H9 (cell line): Measurements from ENCODE around the gene PLEKHA7. TPM values are rescaled to one million over a fixed set of nuclear protein-coding genes. Genes with fewer than 3 reads are reported as not detected.

Experiments
- DNase-seq: peaks from one replicate; pipeline ENCODE4 v3.0.0-alpha.2; 2017
- H2AFZ ChIP-seq: one replicate; pipeline ENCODE4 v1.6.1; 2013; ENCODE audit warnings: mild to moderate bottlenecking, low read length, control low read depth, moderate library complexity
- H2AK5ac ChIP-seq: 2 replicates; pipeline ENCODE4 v1.6.1; 2013; ENCODE audit warnings: low read length, control low read depth, mixed read lengths; ENCODE audit not compliant: insufficient read length
- H2BK120ac ChIP-seq: one replicate; pipeline ENCODE4 v1.6.1; 2013; ENCODE audit warnings: low read depth, mild to moderate bottlenecking, low read length, control low read depth, inconsistent platforms; ENCODE audit not compliant: poor library complexity, severe bottlenecking
- H2BK12ac ChIP-seq: 2 replicates; pipeline ENCODE4 v1.6.1; 2013; ENCODE audit warnings: low read length, control low read depth, mixed read lengths, low read depth; ENCODE audit not compliant: insufficient read length
- H2BK15ac ChIP-seq: 2 replicates; pipeline ENCODE4 v1.6.1; 2013; ENCODE audit warnings: low read depth, low read length, control low read depth
- H2BK20ac ChIP-seq: one replicate; pipeline ENCODE4 v1.6.1; 2013; ENCODE audit warnings: low read depth, mild to moderate bottlenecking, low read length, control low read depth, inconsistent platforms; ENCODE audit not compliant: poor library complexity, severe bottlenecking
- H2BK5ac ChIP-seq: 2 replicates; pipeline ENCODE4 v1.6.1; 2013; ENCODE audit warnings: low read length, control low read depth, mixed read lengths; ENCODE audit not compliant: insufficient read length
- H3K14ac ChIP-seq: 2 replicates; pipeline ENCODE4 v1.6.1; 2013; ENCODE audit warnings: low read length, control low read depth; ENCODE audit not compliant: insufficient read depth
- H3K18ac ChIP-seq: 2 replicates; pipeline ENCODE4 v1.6.1; 2013; ENCODE audit warnings: low read depth, mild to moderate bottlenecking, mixed read lengths, low read length, control low read depth; ENCODE audit not compliant: insufficient read length
- H3K23ac ChIP-seq: 2 replicates; pipeline ENCODE4 v1.6.1; 2013; ENCODE audit warnings: low read length, control low read depth, mixed read lengths, low read depth; ENCODE audit not compliant: insufficient read length
- H3K23me2 ChIP-seq: 2 replicates; pipeline ENCODE4 v1.6.1; 2013; ENCODE audit warnings: low read depth, mild to moderate bottlenecking, mixed read lengths, low read length, control low read depth; ENCODE audit not compliant: insufficient read length, poor library complexity, severe bottlenecking
- H3K27ac ChIP-seq: 2 replicates; pipeline ENCODE4 v1.5.1; 2013; ENCODE audit warnings: low read length, control low read depth, mixed read lengths, low read depth; ENCODE audit not compliant: insufficient read length
- H3K27me3 ChIP-seq: 2 replicates; pipeline ENCODE4 v1.6.1; 2013; ENCODE audit warnings: low read length, control low read depth, inconsistent platforms; ENCODE audit not compliant: insufficient read depth
- H3K4ac ChIP-seq: 2 replicates; pipeline ENCODE4 v1.6.1; 2013; ENCODE audit warnings: low read depth, mild to moderate bottlenecking, control low read depth, inconsistent platforms, low read length, moderate library complexity
- H3K4me1 ChIP-seq: 2 replicates; pipeline ENCODE4 v1.6.1; 2013; ENCODE audit warnings: low read length, control low read depth, inconsistent platforms; ENCODE audit not compliant: insufficient read depth
- H3K4me2 ChIP-seq: 2 replicates; pipeline ENCODE4 v1.6.1; 2013; ENCODE audit warnings: low read length, control low read depth, mixed read lengths; ENCODE audit not compliant: insufficient read length, insufficient read depth
- H3K56ac ChIP-seq: 2 replicates; pipeline ENCODE4 v1.6.1; 2013; ENCODE audit warnings: low read depth, mild to moderate bottlenecking, mixed read lengths, low read length, control low read depth; ENCODE audit not compliant: insufficient read length
- H3K79me1 ChIP-seq: 2 replicates; pipeline ENCODE4 v1.6.1; 2013; ENCODE audit warnings: low read depth, mild to moderate bottlenecking, moderate library complexity, low read length, control low read depth, inconsistent platforms; ENCODE audit not compliant: insufficient read depth, poor library complexity, severe bottlenecking
- H3K79me2 ChIP-seq: 2 replicates; pipeline ENCODE4 v1.6.1; 2013; ENCODE audit warnings: low read length, control low read depth, inconsistent platforms; ENCODE audit not compliant: insufficient read depth
- H3K9ac ChIP-seq: 2 replicates; pipeline ENCODE4 v1.6.1; 2013; ENCODE audit warnings: low read length, control low read depth, mixed read lengths; ENCODE audit not compliant: insufficient read length; ENCODE audit errors: extremely low read depth
- H3K9me3 ChIP-seq: one replicate; pipeline ENCODE4 v1.6.1; 2013; ENCODE audit warnings: low read depth, low read length, inconsistent platforms; ENCODE audit not compliant: control insufficient read depth
- H3T11ph ChIP-seq: one replicate; pipeline ENCODE4 v1.6.1; 2013; ENCODE audit warnings: mild to moderate bottlenecking, low read length, control low read depth, inconsistent platforms
- H4K20me1 ChIP-seq: one replicate; pipeline ENCODE4 v1.6.1; 2013; ENCODE audit not compliant: control insufficient read depth, insufficient read length, insufficient read depth
- H4K5ac ChIP-seq: 2 replicates; pipeline ENCODE4 v1.6.1; 2013; ENCODE audit warnings: low read depth, mild to moderate bottlenecking, mixed read lengths, low read length, control low read depth; ENCODE audit not compliant: insufficient read length
- H4K8ac ChIP-seq: replicated peaks from 2 replicates; pipeline ENCODE4 v1.6.1; 2013; ENCODE audit warnings: low read length, control low read depth, mixed read lengths, low read depth; ENCODE audit not compliant: insufficient read length
- H4K91ac ChIP-seq: 2 replicates; pipeline ENCODE4 v1.6.1; 2013; ENCODE audit warnings: low read depth, mild to moderate bottlenecking, moderate library complexity, mixed read lengths, low read length, control low read depth; ENCODE audit not compliant: insufficient read length
- H3K27ac Mint-ChIP-seq, 3 experiments: 2 replicates in 2 of 3; 3 replicates in 1 of 3; pipeline ENCODE4 v1.8.0; 2020 to 2021; ENCODE audit warnings: mixed read lengths in 3 of 3, mild to moderate bottlenecking in 1 of 3, moderate library complexity in 1 of 3
- H3K27me3 Mint-ChIP-seq: 2 replicates; pipeline ENCODE4 v1.8.0; 2021; ENCODE audit warnings: low read depth, mild to moderate bottlenecking, moderate library complexity, mixed read lengths
- H3K36me3 Mint-ChIP-seq, 3 experiments: 2 replicates in 2 of 3; 3 replicates in 1 of 3; pipeline ENCODE4 v1.8.0; 2020 to 2021; ENCODE audit warnings: low read depth in 3 of 3, mixed read lengths in 3 of 3; ENCODE audit not compliant: insufficient read depth in 1 of 3
- H3K4me1 Mint-ChIP-seq, 2 experiments: 2 replicates each; pipeline ENCODE4 v1.8.0; 2020; ENCODE audit warnings: mixed read lengths in 2 of 2
- H3K4me3 Mint-ChIP-seq, 2 experiments: 2 replicates in 1 of 2; 3 replicates in 1 of 2; pipeline ENCODE4 v1.8.0; 2020 to 2021; ENCODE audit warnings: mild to moderate bottlenecking in 2 of 2, mixed read lengths in 2 of 2, moderate library complexity in 1 of 2
- H3K9me3 Mint-ChIP-seq, 2 experiments: 2 replicates in 1 of 2; 3 replicates in 1 of 2; pipeline ENCODE4 v1.8.0; 2020; ENCODE audit warnings: mild to moderate bottlenecking in 2 of 2, mixed read lengths in 2 of 2, moderate library complexity in 1 of 2
- WGBS: extraction: QIAGEN DNeasy Blood & Tissue Kit; methylation state at CpG from one replicate; pipeline ENCODE4 v1.1.7; 2013; ENCODE audit warnings: missing lambda C conversion rate, low lambda C conversion rate, mixed read lengths; ENCODE audit not compliant: insufficient read length; ENCODE audit errors: extremely low coverage; 5-methylcytosine and 5-hydroxymethylcytosine counted together
- total RNA-seq: library from RNA; stranded (reverse); gene quantifications from 2 replicates; pipeline ENCODE4 v1.2.1, GENCODE V29; 2021
- TF ChIP-seq, protein P1 (sequence below): fragments of 200-600 bp; sonication (generic); conservative IDR thresholded peaks from 3 replicates; pipeline ENCODE4 v1.8.0; 2021; ENCODE audit warnings: antibody characterized with exemption, mild to moderate bottlenecking

PLEKHA7 gene
- total RNA-seq, 1 experiment from 2014 or later = 21.0 TPM

DNA sequence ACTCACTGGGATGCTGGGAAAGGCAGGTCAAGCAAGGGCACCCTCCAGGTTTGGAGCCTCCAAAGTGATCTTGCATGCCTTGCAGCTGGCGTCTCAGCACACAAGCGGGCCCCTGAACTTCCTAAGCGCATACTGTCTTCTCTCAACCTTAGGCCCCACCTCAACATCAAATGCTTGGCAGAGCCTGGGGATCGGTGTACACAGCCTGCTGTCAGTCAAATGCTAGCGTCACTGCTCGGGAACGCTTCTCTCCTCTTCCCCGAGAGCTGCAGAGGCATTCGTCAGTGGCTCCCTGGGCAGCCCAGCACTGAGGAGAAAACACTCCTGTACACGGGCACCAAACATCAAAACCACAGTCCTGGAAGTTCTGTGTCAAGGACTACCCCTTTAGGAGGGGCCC lies 150.8 kb downstream of the PLEKHA7 start:
- Histone ChIP-seq H2AK5ac (no peak overlapping the region), H3K4ac (no peak overlapping the region), H2BK120ac (no peak overlapping the region), H3K18ac (no peak overlapping the region), H4K91ac (no peak overlapping the region), H3K4me1 (no peaks in the 10 kb centered on the region), H4K5ac (no peak overlapping the region), H3K79me1 (no peaks in the 10 kb centered on the region), H3K23ac (no peak overlapping the region), H3K79me2 (no peaks in the 10 kb centered on the region), H3T11ph (no peak overlapping the region), H3K4me2 (no peak overlapping the region), H3K9me3 (no peaks in the 10 kb centered on the region), H2BK20ac (no peak overlapping the region), H4K20me1 (no peaks in the 10 kb centered on the region), H2BK5ac (no peak overlapping the region), H2BK15ac (no peak overlapping the region), H4K8ac (no peak overlapping the region), H3K9ac (no peak overlapping the region), H2BK12ac (no peak overlapping the region), H2AFZ (no peak overlapping the region), H3K27ac (no peak overlapping the region), H3K23me2 (no peaks in the 10 kb centered on the region), H3K14ac (no peak overlapping the region; the same call in 1 of the 2 replicates), H3K27me3 (no peaks in the 10 kb centered on the region), H3K56ac (no peak overlapping the region)
- Mint-ChIP-seq H3K9me3 (no peaks in the 10 kb centered on the region), H3K36me3 (0 out of 7 replicates have a peak, but pooled peaks cover 0 to 1% (median 0%) of the 10 kb centered on the region in 3 experiments), H3K4me3 (no peak overlapping the region), H3K4me1 (peaks cover 15 to 18% of the 10 kb centered on the region in 2 experiments), H3K27ac (no peak overlapping the region), H3K27me3 (no peaks in the 10 kb centered on the region)
- TF ChIP-seq, protein P1, sequence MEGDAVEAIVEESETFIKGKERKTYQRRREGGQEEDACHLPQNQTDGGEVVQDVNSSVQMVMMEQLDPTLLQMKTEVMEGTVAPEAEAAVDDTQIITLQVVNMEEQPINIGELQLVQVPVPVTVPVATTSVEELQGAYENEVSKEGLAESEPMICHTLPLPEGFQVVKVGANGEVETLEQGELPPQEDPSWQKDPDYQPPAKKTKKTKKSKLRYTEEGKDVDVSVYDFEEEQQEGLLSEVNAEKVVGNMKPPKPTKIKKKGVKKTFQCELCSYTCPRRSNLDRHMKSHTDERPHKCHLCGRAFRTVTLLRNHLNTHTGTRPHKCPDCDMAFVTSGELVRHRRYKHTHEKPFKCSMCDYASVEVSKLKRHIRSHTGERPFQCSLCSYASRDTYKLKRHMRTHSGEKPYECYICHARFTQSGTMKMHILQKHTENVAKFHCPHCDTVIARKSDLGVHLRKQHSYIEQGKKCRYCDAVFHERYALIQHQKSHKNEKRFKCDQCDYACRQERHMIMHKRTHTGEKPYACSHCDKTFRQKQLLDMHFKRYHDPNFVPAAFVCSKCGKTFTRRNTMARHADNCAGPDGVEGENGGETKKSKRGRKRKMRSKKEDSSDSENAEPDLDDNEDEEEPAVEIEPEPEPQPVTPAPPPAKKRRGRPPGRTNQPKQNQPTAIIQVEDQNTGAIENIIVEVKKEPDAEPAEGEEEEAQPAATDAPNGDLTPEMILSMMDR = no peak
- DNase-seq = no peak
- no CpG with 5 or more reads among the region's 10 CpGs for WGBS
